ENCODE results near the gene FBN1.

DNA sequence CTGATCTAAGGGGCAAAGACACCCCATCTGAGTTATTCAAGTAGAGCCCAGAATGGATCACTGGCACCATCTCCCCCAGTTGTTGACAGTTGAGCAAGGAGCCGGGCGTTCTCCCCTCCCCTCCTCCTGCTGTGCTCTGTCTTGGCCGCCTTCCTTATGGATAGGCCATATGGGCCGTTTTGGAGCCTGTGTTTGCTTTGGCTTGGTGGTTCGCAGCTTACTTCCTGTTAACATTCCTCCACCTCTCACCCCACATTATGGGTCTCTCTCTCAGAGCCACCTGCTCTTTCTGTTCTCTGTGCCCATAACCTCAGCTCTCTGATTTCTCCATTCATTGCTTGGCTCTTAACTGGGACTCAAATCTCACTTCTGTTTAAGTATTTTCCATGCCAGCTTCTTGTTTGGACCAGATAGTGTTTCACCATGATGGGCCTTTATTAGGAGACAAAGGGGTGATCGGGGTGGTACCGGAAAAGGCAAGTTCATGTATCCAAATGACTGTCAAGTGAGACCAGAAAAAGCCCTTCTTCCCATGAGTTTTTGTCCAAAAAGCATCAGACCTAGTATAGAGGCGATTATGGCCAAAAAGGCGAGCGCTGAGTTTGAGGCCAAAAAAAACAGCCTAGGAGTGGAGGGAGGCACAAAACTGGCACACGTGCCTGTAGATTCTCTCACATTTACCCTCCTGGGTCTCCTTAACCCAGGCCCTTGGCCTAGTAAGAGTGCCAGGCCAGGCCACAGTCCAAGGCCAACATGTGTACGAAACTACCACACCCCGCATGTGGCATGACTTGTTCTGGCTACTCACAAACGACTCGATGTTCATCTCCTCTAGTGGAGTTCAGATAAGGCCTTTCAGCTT, 251.6 kb downstream of the FBN1 start:
- TF ChIP-seq EZH2 (IDR thresholded peaks at IDR 0.05) (no peak), POLR2AphosphoS5 (IDR thresholded peaks at IDR 0.05; ENCODE audit: borderline replicate concordance, low read depth, low read length) (no peak)
